Heart right ventricle (tissue), 16 donors: Measurements from ENCODE around the gene PNPLA5. TPM values are rescaled to one million over a fixed set of nuclear protein-coding genes. Genes with fewer than 3 reads are reported as not detected.

Experiments used
- ATAC-seq, 8 donors: fragments of 200-7000 bp; cut with Tn5 transposase; one replicate each; pipeline ENCODE4 v1.9.1; 2020; ENCODE audit warnings: mild to moderate bottlenecking in 8 of 8, moderate library complexity in 8 of 8, moderate number of reproducible peaks in 1 of 8
- DNase-seq, 2 donors: peaks; one replicate each; pipeline ENCODE4 v3.0.0-alpha.2; 2020
- H3K27ac ChIP-seq, 10 donors: fragments of 200-600 bp; sonication (generic) in 2 of 10; one replicate each; pipeline versions ENCODE4 v1.5.0 to v1.8.0; 2020 to 2022; ENCODE audit warnings: mild to moderate bottlenecking in 3 of 10
- H3K27me3 ChIP-seq, 7 donors: fragments of 200-600 bp; one replicate each; pipeline ENCODE4 v1.8.0; 2021 to 2022; ENCODE audit warnings: mild to moderate bottlenecking in 2 of 7
- H3K36me3 ChIP-seq, 9 donors: fragments of 200-600 bp; sonication (generic) in 1 of 9; one replicate each; pipeline versions ENCODE4 v1.5.0 to v1.8.0; 2020 to 2022; ENCODE audit warnings: mild to moderate bottlenecking in 2 of 9
- H3K4me1 ChIP-seq, 9 donors: fragments of 200-600 bp; sonication (generic) in 1 of 9; one replicate each; pipeline versions ENCODE4 v1.5.0 to v1.8.0; 2020 to 2022; ENCODE audit warnings: mild to moderate bottlenecking in 4 of 9
- H3K4me3 ChIP-seq, 10 donors: fragments of 200-600 bp; sonication (generic) in 2 of 10; one replicate each; pipeline versions ENCODE4 v1.5.0 to v1.8.0; 2020 to 2022; ENCODE audit warnings: mild to moderate bottlenecking in 7 of 10, moderate library complexity in 2 of 10
- H3K9me3 ChIP-seq, 11 donors: fragments of 200-600 bp in 10 of 11; sonication (generic) in 2 of 11; one replicate each; pipeline versions ENCODE4 v1.5.0 to v1.8.0; 2013 to 2022; ENCODE audit warnings: mild to moderate bottlenecking in 2 of 11, control low read depth in 1 of 11, moderate library complexity in 1 of 11
- CTCF ChIP-seq, 9 donors: fragments of 200-600 bp; sonication (generic) in 2 of 9; IDR thresholded peaks; one replicate each; pipeline versions ENCODE4 v1.5.0 to v1.8.0; 2021 to 2022; ENCODE audit warnings: antibody characterized with exemption in 9 of 9, mild to moderate bottlenecking in 5 of 9, moderate library complexity in 1 of 9
- WGBS, 2 donors: extraction: QIAGEN DNeasy Blood & Tissue Kit; methylation state at CpG; one replicate each; pipeline ENCODE4 v1.1.7; 2013; ENCODE audit warnings: inconsistent platforms in 1 of 2; 5-methylcytosine and 5-hydroxymethylcytosine counted together
- intact Hi-C, 10 donors: fragments of 100-400 bp; cut with DNase I; formaldehyde crosslinking; loops; one replicate each; pipeline versions ENCODE4 v1.11.1 to v1.14.2; 2022
- polyA plus RNA-seq, 2 donors: library from polyadenylated mRNA; stranded (reverse); fragments of 200-250 nt; gene quantifications; one replicate each; pipeline ENCODE4 v1.2.3, GENCODE V29; 2013
- total RNA-seq, 10 donors: library from RNA; stranded (reverse); fragmentation: NEBNext Ultra II Directional in 3 of 10; extraction: Animal tissue kit (Norgen Biotek cat#: 25700) in 3 of 10; gene quantifications; one replicate each; pipeline versions ENCODE4 v1.2.1 to v1.2.4, GENCODE V29; 2021 to 2023
- donor health status: Arrhythmogenic right ventricular cardiomyopathy.
- donor health status: ischemic (EF 13 %, LVEDD 7.1; RV severe dilation, severe dysfunction).
- donor health status: healthy with polysubstance abuse.
- donor health status: DM: no; HTN: yes; CAD: no.
- donor health status: DM: no; HTN: no; CAD: no.
- donor health status: ischemic (EF 25% LVEDD 6.9; RV normal size, moderate dysfunction).
- donor health status: ischemic (EF 25% LVEDD 5.7; RV mildly dilated, moderate dysfunction).
- donor health status: healthy.
- donor health status: DM: yes; HTN: yes; CAD: no.
- donor health status: Ischemic cardiomyopathy.
- donor health status: ischemic (EF 35%, LVEDD 5.7; RV mildly dilated, moderate dysfunction).
- donor health status: nonischemic (EF 11% LVEDD 7.7; RV severe dilation, severe dysfunction).
- donor health status: DM: yes; HTN: yes; CAD: no.
- donor health status: PGD.
- donor health status: ischemic (EF 29% LVEDD 5.4; RV normal size, mild dysfunction).
- donor health status: nonischemic (EF 23%, LVEDD 6.1; RV moderate dilation, normal function).

The PNPLA5 gene
- total and polyA plus RNA-seq, 12 donors, result not detected

- no peak for TF ChIP-seq CTCF (IDR thresholded peaks at IDR 0.05)
- peaks cover 11 to 28% (median 17%) of the 10 kb centered on the region in 9 donors for H3K4me1 ChIP-seq
- H3K9me3 ChIP-seq, result no peaks in the 10 kb centered on the region
- no peak for ATAC-seq
- H3K27ac ChIP-seq, result no peak overlapping the region
- H3K4me3 ChIP-seq, result no peak overlapping the region
- 93 to 96% methylated on average over 33 of the region's 33 CpGs for WGBS, 2 donors
- H3K36me3 ChIP-seq, result no peaks in the 10 kb centered on the region
- intact Hi-C loops, result loop anchor here in 1 of 10 donors (5.0 kb wide), 1 partner anchor 56 kb away; no protein-coding TSS in a partner anchor
- DNase-seq, result no peak
- peaks cover 0 to 8% (median 0%) of the 10 kb centered on the region in 7 donors for H3K27me3 ChIP-seq
These were observed 60.0 kb downstream of the PNPLA5 start for GRCh38 chr22:43831561-43832392.

GRCh38 chr22:43830931-43831560, 60.8 kb downstream of the PNPLA5 start:
- peak overlapping the region in 7 of 10 donors; percentile 70 to 90 (median 85) for H3K27ac ChIP-seq
- no peak for ATAC-seq
- H3K36me3 ChIP-seq, result no peaks in the 10 kb centered on the region
- WGBS, 2 donors, result 76 to 82% methylated on average over 12 of the region's 12 CpGs
- intact Hi-C loops, result loop anchor here in 1 of 10 donors (5.0 kb wide), 1 partner anchor 56 kb away; no protein-coding TSS in a partner anchor
- peaks cover 0 to 15% (median under 1%) of the 10 kb centered on the region in 7 donors for H3K27me3 ChIP-seq
- no peaks in the 10 kb centered on the region for H3K9me3 ChIP-seq
- DNase-seq, result no peak
- no peak overlapping the region for H3K4me3 ChIP-seq
- peaks cover 11 to 28% (median 17%) of the 10 kb centered on the region in 9 donors for H3K4me1 ChIP-seq
- TF ChIP-seq CTCF (IDR thresholded peaks at IDR 0.05), result no peak

- Histone ChIP-seq H3K27me3 (peaks cover 0 to 17% (median 4%) of the 10 kb centered on the region in 7 donors), H3K27ac (peak overlapping the region; percentile 23 to 90 (median 77)), H3K4me1 (peaks cover 11 to 28% (median 17%) of the 10 kb centered on the region in 9 donors), H3K9me3 (no peaks in the 10 kb centered on the region), H3K4me3 (peak overlapping the region in 2 of 10 donors; percentile 10 to 13), H3K36me3 (no peaks in the 10 kb centered on the region)
- peak; percentile 69 to 88 (median 84) for ATAC-seq
- 34 to 44% methylated on average over 33 of the region's 33 CpGs for WGBS, 2 donors
- DNase-seq, result peak; percentile 83 to 86
- TF ChIP-seq CTCF (IDR thresholded peaks at IDR 0.05), result no peak
- intact Hi-C loops, result loop anchor here in 6 of 10 donors (5.0 to 10.0 kb wide), 4 partner anchors 57 to 445 kb away; no protein-coding TSS in a partner anchor
These were observed 61.6 kb downstream of the PNPLA5 start for GRCh38 chr22:43829904-43830851.

Other genes with a start within 250 kb of the PNPLA5 start
- gene EFCAB6, start 79.7 kb downstream of the PNPLA5 start, total RNA-seq, result 1 to 10 TPM; 1.0 to 4.3 (median 1.9) TPM
- under 1 TPM; 0.25 to 0.44 TPM for gene EFCAB6, start 79.7 kb downstream of the PNPLA5 start, polyA plus RNA-seq
- gene SULT4A1, start 29.5 kb downstream of the PNPLA5 start, total RNA-seq, result 1 to 10 TPM in 1 of 10 donors, under 1 TPM in 7, not detected in 2; 0.19 to 1.2 (median 0.32) TPM
- gene SULT4A1, start 29.5 kb downstream of the PNPLA5 start, polyA plus RNA-seq, result under 1 TPM; 0.25 to 0.29 TPM
- under 1 TPM in 5 of 10 donors, not detected in 5; 0.08 to 0.95 (median 0.27) TPM for gene PNPLA3, start 31.8 kb upstream of the PNPLA5 start, total RNA-seq
- gene PNPLA3, start 31.8 kb upstream of the PNPLA5 start, polyA plus RNA-seq, result under 1 TPM; 0.09 to 0.29 TPM
- 10 to 100 TPM; 58.1 to 90.6 (median 74.1) TPM for gene SAMM50, start 63.4 kb upstream of the PNPLA5 start, total RNA-seq
- gene SAMM50, start 63.4 kb upstream of the PNPLA5 start, polyA plus RNA-seq, result 10 to 100 TPM; 15.3 to 47.6 TPM
- gene PARVB, start 132.3 kb upstream of the PNPLA5 start, total RNA-seq, result 100 to 1,000 TPM in 4 of 10 donors, 10 to 100 TPM in 6; 53.9 to 201 (median 92.3) TPM
- 10 to 100 TPM; 46.7 to 69.9 TPM for gene PARVB, start 132.3 kb upstream of the PNPLA5 start, polyA plus RNA-seq